Choroid plexus epithelial cell (primary cell): Measurements from ENCODE around the gene ASTN2.

ENCODE experiments used
- DNase-seq: peaks from one replicate; pipeline ENCODE4 v3.0.0-alpha.2; 2010; ENCODE audit warnings: low read depth
- H3K4me3 ChIP-seq: 2 replicates; pipeline ENCODE4 v1.5.1; 2011; ENCODE audit warnings: low read depth, mild to moderate bottlenecking, control low read depth, low read length, moderate library complexity
- TF ChIP-seq, protein P1 (sequence below): conservative IDR thresholded peaks from 2 replicates; pipeline ENCODE4 v1.5.1; 2011; ENCODE audit warnings: low read depth, mild to moderate bottlenecking, control low read depth, inconsistent platforms, low read length, moderate library complexity

ASTN2 gene

DNA sequence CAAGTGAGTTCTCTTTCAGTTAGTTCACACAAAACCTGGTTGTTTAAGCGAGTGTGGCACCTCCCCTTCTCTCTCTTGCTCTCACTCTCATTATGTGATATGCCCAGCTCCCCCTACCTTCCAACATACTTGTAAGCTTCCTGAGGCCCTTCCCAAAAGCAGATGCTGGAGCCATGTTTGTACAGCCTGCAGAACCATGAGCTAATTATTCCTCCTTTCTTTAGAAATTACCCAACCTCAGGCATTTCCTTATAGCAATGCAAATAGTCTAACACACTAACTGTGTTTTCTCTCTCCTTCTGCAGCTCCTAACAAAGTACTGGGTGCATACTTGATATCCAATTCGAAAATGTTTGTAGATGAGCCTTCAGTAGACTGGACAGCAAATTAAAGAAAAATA, 665.1 kb downstream of the ASTN2 start:
- TF ChIP-seq, protein P1, sequence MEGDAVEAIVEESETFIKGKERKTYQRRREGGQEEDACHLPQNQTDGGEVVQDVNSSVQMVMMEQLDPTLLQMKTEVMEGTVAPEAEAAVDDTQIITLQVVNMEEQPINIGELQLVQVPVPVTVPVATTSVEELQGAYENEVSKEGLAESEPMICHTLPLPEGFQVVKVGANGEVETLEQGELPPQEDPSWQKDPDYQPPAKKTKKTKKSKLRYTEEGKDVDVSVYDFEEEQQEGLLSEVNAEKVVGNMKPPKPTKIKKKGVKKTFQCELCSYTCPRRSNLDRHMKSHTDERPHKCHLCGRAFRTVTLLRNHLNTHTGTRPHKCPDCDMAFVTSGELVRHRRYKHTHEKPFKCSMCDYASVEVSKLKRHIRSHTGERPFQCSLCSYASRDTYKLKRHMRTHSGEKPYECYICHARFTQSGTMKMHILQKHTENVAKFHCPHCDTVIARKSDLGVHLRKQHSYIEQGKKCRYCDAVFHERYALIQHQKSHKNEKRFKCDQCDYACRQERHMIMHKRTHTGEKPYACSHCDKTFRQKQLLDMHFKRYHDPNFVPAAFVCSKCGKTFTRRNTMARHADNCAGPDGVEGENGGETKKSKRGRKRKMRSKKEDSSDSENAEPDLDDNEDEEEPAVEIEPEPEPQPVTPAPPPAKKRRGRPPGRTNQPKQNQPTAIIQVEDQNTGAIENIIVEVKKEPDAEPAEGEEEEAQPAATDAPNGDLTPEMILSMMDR, result no peak
- DNase-seq, result no peak
- H3K4me3 ChIP-seq, result no peak overlapping the region

GRCh38 chr9:116749176-116749575, 665.7 kb downstream of the ASTN2 start:
- DNase-seq, result no peak
- no peak overlapping the region for H3K4me3 ChIP-seq
- TF ChIP-seq, protein P1, result no peak

- TF ChIP-seq, protein P1, result no peak
- no peak for DNase-seq
- no peak overlapping the region for H3K4me3 ChIP-seq
These were observed 673.1 kb downstream of the ASTN2 start for GRCh38 chr9:116741742-116742141.

DNA sequence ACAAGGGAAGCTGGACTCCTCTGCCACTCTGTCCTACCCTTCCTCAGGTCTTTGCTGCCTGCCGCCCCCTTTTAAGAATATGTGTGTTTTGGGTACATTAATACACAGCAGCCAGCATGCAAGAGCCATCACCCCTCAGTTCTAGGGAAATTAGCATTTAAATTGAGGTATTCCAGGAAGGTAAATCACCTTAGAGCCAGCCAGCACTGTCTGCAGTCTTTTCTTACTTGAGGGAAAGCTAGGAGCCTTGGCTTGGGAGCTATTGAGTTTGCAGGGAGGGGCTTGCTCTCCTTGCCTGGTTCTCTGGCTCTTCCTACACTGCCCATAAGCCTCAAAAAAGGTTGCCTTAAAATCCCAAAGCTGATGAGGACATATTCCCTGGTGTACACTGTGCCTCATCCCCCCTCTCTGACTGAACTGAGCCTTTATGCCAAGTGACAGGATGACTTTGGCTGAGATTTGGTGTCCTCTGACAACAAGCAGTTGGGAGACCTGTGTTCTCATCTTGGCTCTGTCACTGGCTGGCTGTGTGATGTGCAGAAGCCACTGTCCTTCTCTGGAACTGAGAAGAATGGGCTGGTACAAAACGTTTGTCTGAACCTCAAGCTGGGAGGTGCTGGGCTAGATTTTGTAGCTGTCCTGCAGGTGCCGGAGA, 673.6 kb downstream of the ASTN2 start:
- TF ChIP-seq, protein P1, result no peak
- H3K4me3 ChIP-seq, result no peak overlapping the region
- no peak for DNase-seq

DNA sequence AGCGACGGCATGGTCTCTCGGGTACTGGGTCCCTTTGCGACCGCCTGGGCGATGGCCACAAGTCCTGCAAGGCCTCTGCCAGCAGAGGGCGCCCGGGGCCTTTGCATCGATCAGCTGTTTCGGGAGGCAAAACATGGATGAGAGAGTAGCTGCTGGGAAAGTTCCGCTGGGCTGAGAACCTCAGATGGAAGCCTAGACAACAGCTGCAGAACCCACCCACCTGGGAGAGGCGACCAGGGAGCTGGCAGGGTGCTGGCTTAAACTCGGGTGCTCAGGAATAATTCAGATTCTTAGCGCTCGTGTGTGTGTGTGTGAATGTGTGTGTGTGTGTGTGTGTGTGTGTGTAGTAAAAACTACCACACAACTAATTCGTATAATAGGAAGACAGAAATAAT, 677.7 kb downstream of the ASTN2 start:
- TF ChIP-seq, protein P1, result peak; percentile 97
- peak; percentile 83 for DNase-seq
- H3K4me3 ChIP-seq, result no peak overlapping the region

- TF ChIP-seq, protein P1, result no peak
- no peak for DNase-seq
- no peak overlapping the region for H3K4me3 ChIP-seq
These were observed 678.3 kb downstream of the ASTN2 start for GRCh38 chr9:116736399-116737151.

GRCh38 chr9:116733010-116733641, 681.7 kb downstream of the ASTN2 start:
- TF ChIP-seq, protein P1, result no peak
- no peak for DNase-seq
- H3K4me3 ChIP-seq, result no peak overlapping the region
